Mucosa of descending colon (tissue), 3 donors: ENCODE results near the gene SKA3. TPM values are rescaled to one million over a fixed set of nuclear protein-coding genes. Genes with fewer than 3 reads are reported as not detected.
"Not testable (repeated sequence)": the region's sequence is repeated elsewhere in the genome, so short reads cannot be mapped to it uniquely, and the experiment has no call there.

Experiments used
- ATAC-seq: fragments of 200-7000 bp; cut with Tn5 transposase; one replicate; pipeline ENCODE4 v1.9.1; 2020; ENCODE audit warnings: mild to moderate bottlenecking, moderate library complexity
- DNase-seq, 3 donors: peaks; one replicate each; pipeline ENCODE4 v3.0.0-alpha.2; 2020
- H3K36me3 ChIP-seq: fragments of 200-600 bp; one replicate; pipeline ENCODE4 v1.8.0; 2021; ENCODE audit warnings: low read depth, mild to moderate bottlenecking
- H3K4me1 ChIP-seq: fragments of 200-600 bp; one replicate; pipeline ENCODE4 v1.8.0; 2021; ENCODE audit warnings: low read depth, mild to moderate bottlenecking
- H3K4me3 ChIP-seq: fragments of 200-600 bp; one replicate; pipeline ENCODE4 v1.8.0; 2021; ENCODE audit warnings: mild to moderate bottlenecking
- H3K9me3 ChIP-seq: fragments of 200-600 bp; one replicate; pipeline ENCODE4 v1.8.0; 2021; ENCODE audit warnings: mild to moderate bottlenecking
- intact Hi-C, 2 donors: fragments of 100-400 bp; cut with DNase I in 1 of 2; cut with micrococcal nuclease in 1 of 2; formaldehyde crosslinking; loops; one replicate each; pipeline versions ENCODE4 v1.11.0 to v1.11.1; 2022; cut with DNase I, micrococcal nuclease
- total RNA-seq, 3 donors: library from RNA; stranded (reverse); fragmentation: NEBNext Ultra II Directional in 2 of 3; extraction: Animal tissue kit (Norgen Biotek cat#: 25700) in 2 of 3; gene quantifications; one replicate each; pipeline versions ENCODE4 v1.2.1 to v1.2.4, GENCODE V29; 2021 to 2023
- TF ChIP-seq, protein P1 (sequence below): fragments of 200-600 bp; IDR thresholded peaks from one replicate; pipeline ENCODE4 v1.8.0; 2022; ENCODE audit warnings: antibody characterized with exemption, mild to moderate bottlenecking
- donor health status: DM: no; HTN: no; CAD: no; lungs with moderate emphysema.
- donor health status: DM: no; HTN: no; CAD: no.
- donor health status: DM: no; HTN: yes; CAD: no.

SKA3 gene
- total RNA-seq, 3 donors from 2014 or later: 1.3 to 7.2 (median 2.4) TPM

DNA sequence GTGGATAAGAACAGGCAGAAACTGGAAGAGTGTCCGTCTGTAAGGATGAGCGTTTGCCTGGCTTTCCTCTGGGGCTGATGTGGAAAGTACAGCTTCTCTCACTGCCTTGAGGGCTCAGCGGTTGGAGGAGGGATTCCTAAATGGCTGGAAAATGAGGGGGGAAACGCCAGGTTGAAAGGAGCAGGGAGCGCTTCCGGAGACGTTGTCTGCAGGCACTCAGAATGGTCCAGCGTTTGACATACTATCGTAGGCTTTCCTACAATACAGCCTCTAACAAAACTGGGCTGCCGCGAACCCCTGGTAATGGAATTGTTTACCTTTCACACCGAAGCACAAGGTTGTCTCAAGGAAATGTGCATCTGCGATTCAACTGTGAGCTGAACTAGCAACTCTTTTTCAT lies 40.0 kb upstream of the SKA3 start:
- intact Hi-C loops: no loop called here
- no peaks in the 10 kb centered on the region for H3K36me3 ChIP-seq
- DNase-seq: no peak
- H3K9me3 ChIP-seq: peaks cover 2% of the 10 kb centered on the region
- H3K4me3 ChIP-seq: no peak overlapping the region
- no peaks in the 10 kb centered on the region for H3K4me1 ChIP-seq
- ATAC-seq: no peak
- TF ChIP-seq, protein P1, sequence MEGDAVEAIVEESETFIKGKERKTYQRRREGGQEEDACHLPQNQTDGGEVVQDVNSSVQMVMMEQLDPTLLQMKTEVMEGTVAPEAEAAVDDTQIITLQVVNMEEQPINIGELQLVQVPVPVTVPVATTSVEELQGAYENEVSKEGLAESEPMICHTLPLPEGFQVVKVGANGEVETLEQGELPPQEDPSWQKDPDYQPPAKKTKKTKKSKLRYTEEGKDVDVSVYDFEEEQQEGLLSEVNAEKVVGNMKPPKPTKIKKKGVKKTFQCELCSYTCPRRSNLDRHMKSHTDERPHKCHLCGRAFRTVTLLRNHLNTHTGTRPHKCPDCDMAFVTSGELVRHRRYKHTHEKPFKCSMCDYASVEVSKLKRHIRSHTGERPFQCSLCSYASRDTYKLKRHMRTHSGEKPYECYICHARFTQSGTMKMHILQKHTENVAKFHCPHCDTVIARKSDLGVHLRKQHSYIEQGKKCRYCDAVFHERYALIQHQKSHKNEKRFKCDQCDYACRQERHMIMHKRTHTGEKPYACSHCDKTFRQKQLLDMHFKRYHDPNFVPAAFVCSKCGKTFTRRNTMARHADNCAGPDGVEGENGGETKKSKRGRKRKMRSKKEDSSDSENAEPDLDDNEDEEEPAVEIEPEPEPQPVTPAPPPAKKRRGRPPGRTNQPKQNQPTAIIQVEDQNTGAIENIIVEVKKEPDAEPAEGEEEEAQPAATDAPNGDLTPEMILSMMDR: no peak

DNA sequence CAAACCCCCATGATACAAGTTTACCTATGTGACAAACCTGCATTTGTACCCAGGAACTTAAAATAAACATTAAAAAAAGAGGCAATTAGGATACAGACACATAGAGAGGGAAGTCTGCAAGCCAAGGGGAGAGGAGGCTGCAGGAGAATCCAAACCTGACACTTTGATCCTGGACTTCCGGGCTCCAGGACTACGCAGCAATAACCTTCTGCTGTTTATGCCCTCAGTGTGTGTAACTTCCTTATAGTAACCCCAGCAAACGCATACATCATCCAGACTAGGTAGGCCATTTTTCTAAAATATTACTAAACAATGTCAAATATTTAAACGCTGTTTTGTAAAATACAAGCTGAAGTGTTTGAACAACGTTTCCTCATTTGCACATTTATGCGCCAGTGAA lies 39.1 kb upstream of the SKA3 start:
- H3K4me1 ChIP-seq, H3K36me3 ChIP-seq, H3K4me3 ChIP-seq, H3K9me3 ChIP-seq, DNase-seq, intact Hi-C loops: not testable (repeated sequence)
- ATAC-seq: peak; percentile 61

DNA sequence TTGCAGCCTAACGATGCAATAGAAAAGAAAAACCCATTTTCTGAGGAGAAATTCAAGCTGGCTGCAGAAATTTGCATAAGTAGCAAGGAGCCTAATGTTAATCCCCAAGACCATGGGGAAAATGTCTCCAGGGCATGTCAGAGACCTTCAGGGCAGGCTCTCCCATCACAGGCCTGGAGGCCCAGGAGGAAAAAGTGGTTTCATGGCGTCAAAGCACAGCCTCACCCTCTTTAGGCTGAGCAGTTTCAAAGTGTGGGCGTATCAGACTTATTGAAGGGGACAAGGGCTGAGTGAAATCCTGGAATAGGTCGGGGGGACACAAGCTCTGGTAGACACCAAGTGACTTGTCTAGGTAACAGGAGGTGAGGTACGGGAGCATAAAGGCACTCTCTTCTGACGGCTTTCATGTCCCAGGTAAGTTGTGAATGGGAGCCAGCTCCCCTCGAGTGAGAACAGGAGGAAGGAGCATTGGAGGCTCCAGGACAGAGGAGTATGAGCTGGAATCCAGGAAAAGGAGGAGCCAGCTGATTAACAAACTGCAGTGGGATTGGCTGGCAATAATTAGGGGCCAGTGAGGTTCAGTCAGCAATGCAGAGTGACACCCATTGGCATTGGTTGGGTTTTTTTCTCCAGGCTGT lies 35.9 kb upstream of the SKA3 start:
- TF ChIP-seq, protein P1: no peak
- no peak overlapping the region for H3K4me3 ChIP-seq

DNA sequence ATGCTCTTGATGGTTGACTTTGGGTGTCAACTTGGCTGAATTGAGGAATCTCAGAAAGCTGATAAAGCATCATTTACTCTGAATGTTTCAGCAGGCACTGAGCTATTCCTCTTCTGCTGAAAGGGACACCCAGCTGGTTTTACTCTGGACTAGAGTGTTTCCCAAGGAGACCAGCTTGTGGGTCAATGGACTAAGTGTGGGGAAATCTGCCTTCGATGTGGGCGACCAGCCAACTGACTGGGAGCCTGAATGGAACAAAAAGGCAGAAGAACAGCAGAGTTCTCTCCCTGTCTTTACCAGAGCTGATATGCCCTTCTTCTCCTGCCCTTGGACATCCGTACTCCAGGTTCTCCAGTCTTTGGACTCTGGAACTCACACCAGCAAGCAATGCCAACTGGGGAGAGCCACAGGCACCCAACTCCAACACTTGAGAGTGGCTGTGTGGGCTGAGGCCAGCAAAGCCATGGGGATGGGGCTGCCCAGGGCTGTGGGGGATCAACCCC lies 32.4 kb upstream of the SKA3 start:
- Histone ChIP-seq H3K36me3 (no peaks in the 10 kb centered on the region), H3K4me3 (no peak overlapping the region), H3K4me1 (no peaks in the 10 kb centered on the region), H3K9me3 (no peaks in the 10 kb centered on the region)
- TF ChIP-seq, protein P1: no peak
- DNase-seq (no peak), ATAC-seq (no peak)
- intact Hi-C loops: no loop called here

More for the DNA sequence above, 35.9 kb upstream of the SKA3 start:
- no peak for DNase-seq
- Histone ChIP-seq H3K9me3 (no peaks in the 10 kb centered on the region), H3K4me1 (no peaks in the 10 kb centered on the region), H3K36me3 (no peaks in the 10 kb centered on the region)
- intact Hi-C loops: no loop called here
- ATAC-seq: no peak

DNA sequence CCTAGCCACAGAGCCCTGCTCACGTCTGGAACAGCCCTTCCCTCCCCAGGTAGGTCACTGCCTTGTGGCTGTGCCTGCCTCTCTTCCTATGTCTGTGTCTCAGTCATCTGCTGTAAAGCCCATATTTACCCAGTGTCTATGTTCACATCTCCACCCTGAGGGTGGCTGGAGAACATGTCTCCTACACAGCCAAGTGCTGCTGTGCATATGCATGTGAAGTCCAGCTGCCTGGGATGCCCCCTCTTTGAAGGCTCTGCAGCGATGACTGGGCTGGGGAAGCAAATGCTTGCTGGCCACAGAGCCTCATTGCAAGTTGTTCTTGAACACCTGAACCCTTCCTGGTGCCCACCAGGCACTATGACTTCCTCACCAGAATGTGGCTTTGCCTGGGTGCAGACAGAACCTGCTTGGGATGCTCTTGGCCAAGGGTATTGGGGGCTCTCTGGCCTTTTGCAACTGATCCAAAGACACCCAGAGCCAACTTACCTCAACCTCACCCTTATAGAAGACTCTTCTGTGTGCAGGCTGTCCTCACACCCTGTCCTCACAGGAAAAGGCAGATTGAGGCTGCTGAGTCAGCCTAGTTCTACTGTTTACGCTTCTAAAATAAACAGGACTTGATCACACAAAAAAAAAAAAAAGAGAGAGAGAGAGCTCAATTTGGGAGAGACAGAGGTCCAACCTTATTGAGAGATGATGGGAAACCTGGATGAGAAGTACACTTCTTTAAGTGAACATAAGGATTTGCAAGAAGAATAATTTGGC lies 26.6 kb upstream of the SKA3 start:
- TF ChIP-seq, protein P1: no peak
- Histone ChIP-seq H3K4me3 (no peak overlapping the region), H3K4me1 (no peaks in the 10 kb centered on the region), H3K36me3 (no peaks in the 10 kb centered on the region), H3K9me3 (no peaks in the 10 kb centered on the region)
- ATAC-seq (no peak), DNase-seq (no peak)
- intact Hi-C loops: no loop called here

DNA sequence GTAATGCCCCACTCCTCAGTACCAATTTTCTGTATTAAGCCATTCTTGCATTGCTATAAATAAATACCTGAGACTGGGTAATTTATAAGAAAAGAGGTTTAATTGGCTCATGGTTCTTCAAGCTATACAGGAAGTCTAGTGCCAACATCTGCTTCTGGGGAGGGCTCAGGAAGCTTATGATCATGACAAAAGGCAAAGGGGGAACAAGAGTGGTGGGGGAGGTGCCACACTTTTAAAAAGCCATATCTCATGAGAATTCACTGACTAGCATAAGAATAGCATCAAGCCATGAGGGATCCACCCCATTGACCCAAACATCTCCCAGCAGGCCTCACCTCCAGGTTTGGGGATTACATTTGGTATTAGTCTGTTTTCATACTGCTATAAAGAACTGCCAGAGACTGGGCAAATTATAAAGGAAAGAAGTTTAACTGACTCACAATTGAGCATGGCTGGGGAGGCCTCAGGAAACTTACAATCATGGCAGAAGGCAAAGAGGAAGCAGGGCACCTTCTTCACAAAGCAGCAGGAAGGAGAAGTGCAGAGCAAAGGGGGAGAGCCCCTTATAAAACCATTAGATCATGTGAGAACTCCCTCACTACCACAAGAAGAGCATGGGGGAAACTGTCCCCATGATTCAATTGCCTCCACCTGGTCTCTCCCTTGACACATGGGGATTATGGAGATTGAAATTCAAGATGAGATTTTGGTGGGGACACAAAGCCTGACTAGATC lies 25.3 kb upstream of the SKA3 start:
- H3K4me3 ChIP-seq, ATAC-seq, DNase-seq, H3K36me3 ChIP-seq, H3K4me1 ChIP-seq, H3K9me3 ChIP-seq, intact Hi-C loops: not testable (repeated sequence)

DNA sequence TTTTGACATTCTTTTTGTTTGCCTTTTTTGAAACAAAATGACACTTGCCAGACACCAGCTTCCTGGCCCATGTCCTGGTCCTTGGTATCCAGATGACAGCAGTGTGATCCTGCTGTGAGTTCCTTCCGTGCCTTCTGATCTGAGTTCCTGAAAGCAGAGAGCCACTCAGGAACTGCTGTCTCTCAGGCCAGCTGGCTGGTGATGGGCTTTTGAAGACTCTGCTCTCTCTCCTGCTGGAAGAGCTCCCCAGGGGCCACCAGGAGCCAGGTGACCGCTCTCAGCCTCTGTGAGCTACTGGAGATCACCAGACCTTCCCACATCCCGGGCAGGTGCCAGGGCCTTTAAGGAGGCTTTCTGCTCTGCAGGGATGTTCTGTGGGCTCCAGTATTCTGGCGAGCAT lies 22.0 kb upstream of the SKA3 start:
- DNase-seq, ATAC-seq, H3K36me3 ChIP-seq, H3K4me1 ChIP-seq, intact Hi-C loops, H3K4me3 ChIP-seq, H3K9me3 ChIP-seq: not testable (repeated sequence)

DNA sequence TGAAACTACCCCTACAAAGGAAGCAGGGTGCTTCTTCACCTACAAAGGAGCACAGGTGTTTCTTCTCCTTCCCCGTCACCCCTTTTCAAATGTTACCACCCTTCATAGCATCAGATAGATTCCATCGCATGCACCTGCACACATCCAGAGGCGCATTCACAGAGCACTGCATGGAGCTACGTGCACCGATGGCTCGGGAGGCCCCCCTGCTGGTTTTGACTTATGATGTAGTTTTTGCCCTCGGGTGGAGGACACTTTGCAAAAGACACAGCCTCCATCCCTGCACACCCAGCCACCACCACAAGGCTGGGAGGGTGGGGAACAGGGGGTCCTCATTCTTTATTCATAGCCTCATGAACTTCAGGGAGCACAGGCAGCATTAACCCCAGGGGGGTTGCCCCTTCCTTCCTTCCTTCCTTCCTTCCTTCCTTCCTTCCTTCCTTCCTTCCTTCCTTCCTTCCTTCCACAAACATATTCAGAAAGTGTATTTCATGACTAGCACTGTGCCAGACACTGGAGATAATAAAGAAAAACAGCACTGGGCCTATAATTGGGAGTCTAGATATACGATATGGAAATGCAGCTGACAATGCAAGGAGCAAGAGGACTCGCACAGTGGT lies 21.4 kb upstream of the SKA3 start:
- DNase-seq, H3K4me1 ChIP-seq, H3K4me3 ChIP-seq, ATAC-seq, H3K36me3 ChIP-seq, H3K9me3 ChIP-seq, intact Hi-C loops: not testable (repeated sequence)

DNA sequence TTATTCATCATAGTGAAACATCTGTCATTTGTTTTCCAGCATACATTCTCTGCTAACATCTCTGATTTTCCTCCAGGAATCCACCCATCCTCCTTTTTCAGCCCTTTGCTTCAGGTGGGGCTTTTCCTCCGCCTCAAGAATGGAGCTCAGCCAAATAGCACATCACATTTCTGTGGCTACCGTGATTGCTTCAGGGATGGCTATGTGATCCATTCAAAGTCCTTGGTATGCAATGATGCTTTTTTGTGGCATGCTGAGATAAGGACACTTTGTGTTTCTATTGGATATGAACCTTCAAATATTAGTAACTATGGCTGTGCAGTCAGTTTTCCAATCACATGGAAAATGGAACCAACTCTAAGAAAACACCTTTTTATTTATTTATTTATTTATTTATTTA lies 18.4 kb upstream of the SKA3 start:
- intact Hi-C loops, H3K4me3 ChIP-seq, H3K4me1 ChIP-seq, ATAC-seq, H3K9me3 ChIP-seq, DNase-seq, H3K36me3 ChIP-seq: not testable (repeated sequence)
